ENCODE measurements around the gene MOB2.

Gene MOB2

DNA sequence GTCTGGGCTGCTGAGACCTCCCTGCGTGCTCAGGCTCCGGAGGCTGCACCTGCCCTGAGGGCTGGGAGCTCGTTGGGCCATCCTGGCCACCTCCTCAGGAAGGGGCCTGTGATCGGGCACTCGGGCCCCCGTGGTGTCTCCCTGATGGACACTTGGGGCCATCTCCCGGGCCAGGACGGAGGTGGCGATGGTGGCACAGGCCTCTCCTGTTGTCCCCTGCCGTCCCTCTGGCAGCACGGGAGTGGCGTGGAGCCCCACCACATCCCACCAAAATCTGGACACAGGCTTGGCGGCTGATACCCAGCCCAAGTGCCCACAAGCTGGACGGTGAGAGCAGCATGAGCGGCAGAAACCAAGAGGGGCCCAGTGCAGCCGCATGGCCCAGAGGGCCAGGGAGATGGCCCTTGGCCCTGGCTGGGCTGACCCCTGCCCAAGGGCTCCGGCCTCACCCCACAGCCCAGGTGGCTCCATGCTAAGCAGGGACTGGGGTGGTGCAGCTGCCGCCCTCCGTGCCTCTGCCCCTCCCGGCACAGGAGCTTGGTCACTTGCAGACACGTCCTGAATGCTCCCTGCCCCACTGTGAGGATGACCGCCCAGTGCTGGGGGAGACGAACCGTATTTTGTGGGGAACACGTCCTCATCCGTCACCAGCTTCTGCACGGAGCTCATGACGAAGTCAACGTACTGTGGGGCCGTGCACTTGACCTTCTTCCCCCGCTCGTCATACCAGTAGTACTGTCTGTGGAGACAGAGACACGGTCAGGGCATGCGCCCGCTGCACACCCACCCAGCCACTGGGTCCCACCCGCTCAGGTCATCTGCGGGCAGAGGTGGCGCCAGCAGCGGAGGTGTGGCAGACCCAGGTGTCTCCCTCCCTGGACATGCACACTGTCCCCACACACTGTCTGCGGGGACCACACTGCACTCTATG lies 15.6 kb downstream of the MOB2 start:
- no peak for DNase-seq

DNA sequence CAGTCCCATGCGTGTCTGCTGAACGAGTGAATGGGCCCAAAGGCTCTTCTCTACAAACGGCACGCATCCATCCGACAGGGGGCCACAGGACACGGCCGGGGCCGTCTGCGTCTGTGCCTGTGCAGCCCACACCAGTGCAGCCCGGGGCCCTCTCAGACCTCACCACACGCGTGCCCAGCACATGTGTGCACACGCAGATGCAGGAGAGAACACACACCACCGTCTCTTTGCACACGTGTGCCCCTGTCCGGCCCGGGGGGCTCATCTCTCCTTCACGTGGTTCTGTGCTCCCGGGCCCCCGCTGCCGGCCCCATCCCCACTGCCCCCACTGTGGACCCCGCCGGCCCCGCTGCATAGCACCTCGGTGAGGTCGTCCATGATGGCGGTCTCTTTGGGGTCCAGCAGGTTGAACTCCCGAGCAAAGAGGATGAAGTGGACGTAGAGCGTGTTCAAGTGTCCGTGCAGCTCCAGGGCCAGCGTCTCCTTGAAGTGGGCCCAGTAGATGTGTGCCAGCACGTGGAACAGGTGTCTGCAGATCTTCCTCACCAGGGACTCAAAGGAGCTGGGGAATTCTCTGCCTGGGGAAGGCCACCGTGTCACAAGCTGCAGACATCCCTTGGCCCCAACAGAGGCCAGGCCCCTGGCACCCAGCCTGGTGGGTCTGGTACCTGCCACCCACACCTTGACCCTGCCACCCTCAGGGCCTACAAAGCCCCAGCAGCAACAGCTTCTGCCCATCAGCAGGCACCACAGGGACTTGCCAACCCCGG lies 16.5 kb downstream of the MOB2 start:
- no peak for DNase-seq

DNA sequence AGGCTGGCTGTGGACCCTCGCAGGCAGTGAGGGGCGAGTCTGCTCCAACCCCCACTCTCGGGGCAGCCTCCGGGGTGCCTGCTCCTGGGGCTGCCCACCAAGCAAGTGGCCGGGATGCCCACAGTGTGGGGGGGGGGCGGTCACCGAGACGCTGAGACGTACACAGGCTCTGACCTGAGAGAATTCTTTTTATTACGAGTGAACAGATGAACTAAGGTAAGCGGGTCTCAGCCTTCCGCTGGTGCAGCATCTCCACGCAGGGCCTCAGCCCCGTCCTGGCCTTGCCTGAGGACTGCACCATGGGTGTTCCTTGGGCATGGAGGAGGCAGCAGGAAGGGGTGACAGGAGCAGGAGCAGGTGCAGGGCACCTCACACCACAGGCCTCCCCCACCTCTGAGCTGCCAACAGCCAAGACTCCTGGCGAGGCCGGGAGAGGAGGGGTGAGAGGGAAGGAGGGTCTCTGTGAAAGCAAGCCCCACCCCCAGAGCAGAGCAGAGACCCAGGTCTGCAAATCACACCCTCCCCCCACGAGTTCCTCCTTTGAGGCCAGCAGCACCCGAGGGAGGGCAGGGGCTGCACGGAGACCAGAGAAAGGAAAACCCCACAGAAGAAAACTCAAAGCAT lies 17.2 kb downstream of the MOB2 start:
- DNase-seq = no peak

DNA sequence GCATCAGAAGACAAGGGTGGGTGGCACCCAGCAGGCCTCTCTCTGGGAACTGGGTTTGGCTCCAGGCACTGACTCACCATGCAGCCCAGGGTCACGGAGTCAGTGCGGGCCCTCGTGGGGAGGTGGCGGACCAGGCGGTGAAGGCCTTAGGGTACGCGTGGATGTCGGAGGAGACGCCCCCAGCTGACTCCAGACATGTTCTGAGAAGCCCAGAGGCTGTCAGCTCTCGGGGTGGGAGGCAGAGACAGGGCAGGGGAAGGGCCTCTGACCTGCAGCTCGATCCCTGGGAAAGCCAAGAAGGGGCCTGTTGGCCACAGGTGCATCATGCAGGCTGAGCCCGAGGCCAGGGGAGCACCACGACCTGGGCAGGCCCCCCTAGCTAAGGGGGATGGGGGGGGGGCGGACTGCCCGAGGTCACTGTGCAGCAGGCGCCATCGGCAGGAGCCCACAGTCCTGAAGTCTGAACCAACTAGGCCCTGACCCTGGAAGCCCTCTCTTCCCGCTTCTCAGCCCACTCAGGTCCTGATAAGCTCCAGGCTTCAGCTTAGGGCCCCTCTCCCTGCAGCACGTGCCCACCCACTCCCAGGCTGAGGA lies 18.0 kb downstream of the MOB2 start:
- DNase-seq = no peak

GRCh38 chr11:1468002-1468401 lies 18.6 kb downstream of the MOB2 start:
- DNase-seq = no peak

DNA sequence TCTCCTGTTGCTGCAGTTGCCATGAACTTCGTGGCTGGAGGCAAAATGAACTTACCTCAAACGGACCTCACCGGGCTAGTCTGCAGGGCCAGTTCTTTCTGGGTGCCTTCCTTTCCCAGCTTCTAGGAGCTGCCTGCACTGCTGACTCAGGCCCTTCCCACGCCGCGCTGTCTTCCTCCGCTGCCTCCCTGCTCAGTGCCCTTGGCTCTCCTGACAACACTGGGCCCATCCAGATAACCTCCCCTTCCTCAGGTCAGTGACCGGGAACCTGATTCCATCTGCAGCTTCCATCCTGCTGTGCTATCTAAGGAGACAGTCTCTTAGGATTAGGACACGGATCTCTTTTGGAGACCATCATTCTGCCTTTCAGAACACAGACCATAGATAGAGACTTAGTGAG lies 19.3 kb downstream of the MOB2 start:
- DNase-seq = no peak

- DNase-seq = no peak
Observed at GRCh38 chr11:1466784-1467183, 19.8 kb downstream of the MOB2 start.

GRCh38 chr11:1463056-1463455 lies 23.5 kb downstream of the MOB2 start:
- DNase-seq = no peak

DNA sequence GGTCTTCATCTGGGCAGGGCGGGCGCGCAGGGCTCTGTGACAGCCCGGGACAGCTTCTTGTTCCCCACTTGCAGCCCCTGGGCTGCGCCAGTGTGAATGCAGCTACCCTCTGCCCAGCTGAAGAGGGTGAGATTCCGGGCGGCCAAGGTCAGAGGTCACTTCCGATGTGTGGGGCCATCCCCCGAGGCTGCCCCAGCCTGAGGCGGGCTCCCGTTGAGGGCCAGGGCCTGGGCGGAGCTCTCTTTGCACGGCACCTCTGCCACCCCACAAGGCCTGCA lies 23.9 kb downstream of the MOB2 start:
- DNase-seq = no peak

DNA sequence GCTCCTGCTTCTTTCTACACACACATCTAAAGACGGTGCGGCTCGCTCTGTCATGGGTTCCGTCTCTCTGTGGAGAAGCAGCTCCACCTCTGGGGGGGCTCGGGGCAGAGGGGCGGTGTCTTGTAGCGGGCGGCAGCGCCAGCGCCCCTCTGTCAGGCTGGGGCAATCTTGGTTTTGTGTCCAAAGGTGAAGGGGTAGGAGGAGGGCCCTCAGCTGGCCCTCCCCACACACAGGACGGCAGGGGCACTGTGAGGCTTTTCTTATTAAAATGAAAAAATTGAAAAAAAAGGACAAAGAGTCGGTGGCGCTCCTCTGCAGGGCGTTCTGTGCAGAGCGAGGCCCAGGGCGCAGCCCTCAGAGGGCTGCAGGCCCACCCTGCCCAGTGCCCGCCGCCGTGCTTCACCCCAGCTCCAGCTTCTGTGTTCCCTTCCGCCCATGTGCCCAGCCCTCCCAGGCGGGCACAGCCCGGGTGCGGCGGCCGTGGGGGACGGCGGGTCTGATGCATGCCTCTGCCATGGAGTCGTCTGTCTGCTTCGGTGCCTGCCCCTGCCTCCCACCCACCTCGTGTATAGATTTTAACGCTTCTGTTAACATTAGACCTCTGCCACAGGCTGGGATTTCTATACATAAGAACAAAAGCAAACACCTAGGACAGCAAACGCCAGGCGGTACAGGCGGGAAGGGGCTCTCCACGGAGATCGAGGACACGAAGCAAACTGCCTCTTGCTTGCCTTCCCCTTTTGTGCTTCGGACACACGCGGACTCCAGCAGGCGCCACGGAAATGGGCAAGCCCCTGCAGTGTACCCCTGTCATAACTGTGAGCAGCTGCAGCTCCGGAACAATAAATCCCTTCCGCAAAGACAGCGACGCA lies 24.5 kb downstream of the MOB2 start:
- no peak for DNase-seq

- DNase-seq = no peak
Observed at GRCh38 chr11:1460986-1461825, 25.4 kb downstream of the MOB2 start.

- DNase-seq = no peak
Observed at GRCh38 chr11:1460396-1460985, 26.1 kb downstream of the MOB2 start.

- no peak for DNase-seq
Observed at GRCh38 chr11:1459764-1460395, 26.7 kb downstream of the MOB2 start.

GRCh38 chr11:1459219-1459575 lies 27.4 kb downstream of the MOB2 start:
- no peak for DNase-seq

GRCh38 chr11:1458340-1459218 lies 28.0 kb downstream of the MOB2 start:
- DNase-seq = no peak

DNA sequence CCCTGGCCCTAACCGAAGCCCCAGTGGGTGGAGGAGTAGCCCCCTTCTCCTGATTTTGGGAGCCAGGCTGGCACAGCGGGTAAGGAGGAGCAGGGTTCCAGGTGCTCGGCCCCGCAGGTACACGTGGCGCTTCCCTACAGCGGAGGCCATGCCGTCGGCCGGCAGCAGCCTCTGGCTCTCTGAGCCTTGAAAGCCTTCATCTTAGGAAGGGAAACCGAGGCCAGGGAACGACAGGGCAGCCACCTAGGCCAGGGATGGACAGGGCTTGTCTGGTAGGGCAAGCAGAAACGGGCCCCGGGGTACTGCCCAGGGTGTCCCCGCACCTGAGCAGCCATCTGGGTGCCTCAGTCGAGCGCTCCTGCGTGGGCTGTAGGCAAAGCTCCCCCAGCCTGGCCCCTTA lies 28.7 kb downstream of the MOB2 start:
- DNase-seq = no peak

GRCh38 chr11:1457326-1457680 lies 29.3 kb downstream of the MOB2 start:
- DNase-seq = no peak

DNA sequence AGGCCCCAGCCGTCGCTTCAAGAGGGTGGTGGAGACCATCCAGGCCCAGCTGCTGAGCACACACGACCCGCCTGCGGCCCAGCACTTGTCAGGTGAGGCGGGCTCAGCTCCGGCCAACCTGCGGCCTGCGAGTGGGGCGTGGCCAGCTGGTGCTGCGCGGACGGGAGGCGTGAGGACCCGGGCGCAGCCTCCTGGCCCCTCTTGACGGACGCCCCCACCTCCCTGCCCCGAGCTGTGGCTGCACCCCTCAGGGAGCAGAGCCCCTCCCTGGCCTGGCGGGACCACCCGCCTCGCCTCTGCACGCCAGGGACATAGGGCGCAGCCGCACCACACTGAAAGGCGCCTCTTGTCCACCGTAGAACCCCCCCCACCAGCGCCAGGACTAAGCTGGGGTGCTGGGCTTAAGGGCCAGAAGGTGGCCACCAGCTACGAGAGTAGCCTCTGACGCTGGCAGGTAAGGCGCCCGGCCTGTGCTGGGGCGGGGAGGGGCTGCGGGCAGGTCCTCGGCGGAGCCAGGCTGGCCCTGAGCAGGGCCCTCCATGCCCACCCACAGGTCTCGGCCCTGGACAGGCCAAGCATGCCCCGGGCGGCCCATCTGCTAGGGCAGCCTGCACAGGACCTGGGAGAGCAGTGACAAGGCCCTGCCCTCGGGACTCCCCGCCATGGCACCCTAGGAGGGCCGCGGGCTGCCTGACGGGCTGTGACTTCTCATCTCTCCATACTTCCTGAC lies 29.8 kb downstream of the MOB2 start:
- DNase-seq = no peak

- no peak for DNase-seq
Observed at GRCh38 chr11:1456176-1456575, 30.4 kb downstream of the MOB2 start.

All from suppressor macrophage (primary cell).